NB4 (cell line): ENCODE data around the gene SIGLEC11.
"Not testable (repeated sequence)": the region's sequence is repeated elsewhere in the genome, so short reads cannot be mapped to it uniquely, and the experiment has no call there.

Source experiments
- CTCF ChIP-seq: IDR thresholded peaks from one replicate; pipeline ENCODE4 v1.5.1; 2012; ENCODE audit warnings: low read depth, low read length
- MAX ChIP-seq: IDR thresholded peaks from 2 replicates; pipeline ENCODE4 v1.6.1; 2011; ENCODE audit warnings: low read depth, low read length
- MYC ChIP-seq: IDR thresholded peaks from 2 replicates; pipeline ENCODE4 v1.6.1; 2011; ENCODE audit warnings: low read depth, low read length
- POLR2A ChIP-seq: IDR thresholded peaks from 2 replicates; pipeline ENCODE4 v1.6.1; 2011; ENCODE audit warnings: mild to moderate bottlenecking; ENCODE audit not compliant: insufficient read length; ENCODE audit errors: extremely low read depth

GRCh38 chr19:49969355-49969754 is 8.4 kb upstream of the SIGLEC11 start:
- TF ChIP-seq MYC, CTCF, POLR2A, MAX: not testable (repeated sequence)
